NCI-H510A treated with DMSO at 0.1 percent for 48 hours (cell line): ENCODE measurements around the gene PDCD4.

Source experiments
- DNase-seq: peaks from one replicate; lab custom pipeline; 2025; lab: John Stamatoyannopoulos, UW

Gene PDCD4

GRCh38 chr10:110842326-110842904, 29.3 kb upstream of the PDCD4 start:
- no peak for DNase-seq

- no peak for DNase-seq
Measured at GRCh38 chr10:110843031-110843430, 28.7 kb upstream of the PDCD4 start.

- no peak for DNase-seq
Measured at GRCh38 chr10:110843796-110844616, 27.7 kb upstream of the PDCD4 start.

- DNase-seq = no peak
Measured at GRCh38 chr10:110844617-110844881, 27.2 kb upstream of the PDCD4 start.

GRCh38 chr10:110845192-110845755, 26.5 kb upstream of the PDCD4 start:
- no peak for DNase-seq

GRCh38 chr10:110845756-110846620, 25.7 kb upstream of the PDCD4 start:
- peak; percentile 29 for DNase-seq

GRCh38 chr10:110847374-110847773, 24.4 kb upstream of the PDCD4 start:
- DNase-seq = no peak

- no peak for DNase-seq
Measured at GRCh38 chr10:110848106-110848505, 23.6 kb upstream of the PDCD4 start.

- no peak for DNase-seq
Measured at GRCh38 chr10:110850099-110850498, 21.6 kb upstream of the PDCD4 start.

GRCh38 chr10:110851020-110851612, 20.6 kb upstream of the PDCD4 start:
- DNase-seq = no peak

GRCh38 chr10:110852255-110852896, 19.4 kb upstream of the PDCD4 start:
- no peak for DNase-seq

- DNase-seq = no peak
Measured at GRCh38 chr10:110852947-110853346, 18.8 kb upstream of the PDCD4 start.

- no peak for DNase-seq
Measured at GRCh38 chr10:110853921-110854605, 17.7 kb upstream of the PDCD4 start.

GRCh38 chr10:110857265-110858171, 14.2 kb upstream of the PDCD4 start:
- DNase-seq = peak; percentile 83

- DNase-seq = no peak
Measured at GRCh38 chr10:110858297-110858934, 13.3 kb upstream of the PDCD4 start.

GRCh38 chr10:110859206-110859972, 12.3 kb upstream of the PDCD4 start:
- no peak for DNase-seq

- DNase-seq = no peak
Measured at GRCh38 chr10:110859973-110860376, 11.8 kb upstream of the PDCD4 start.

- peak; percentile 18 for DNase-seq
Measured at GRCh38 chr10:110860576-110861241, 11.0 kb upstream of the PDCD4 start.
